T47D (cell line): ENCODE data around the gene EFNA5.
A peak's percentile ranks its signal among the peaks of the same experiment; 100 is the strongest.

Experiments used
- DNase-seq, 2 experiments: peaks; one replicate each; pipeline versions ENCODE4 v3.0.0 to v3.0.0-alpha.2; 2011 to 2012; ENCODE audit warnings: low read depth in 1 of 2, low spot score in 1 of 2
- JUND ChIP-seq: IDR thresholded peaks from 2 replicates; pipeline ENCODE4 v1.6.1; 2012; ENCODE audit warnings: low read depth
- in situ Hi-C: cut with HindIII; loops from 2 replicates; pipeline ENCODE4 v1.10.0; 2016; ENCODE audit warnings: low sequenced_read_pairs, low pct_unique_long_range_greater_than_20kb

The EFNA5 gene

DNA sequence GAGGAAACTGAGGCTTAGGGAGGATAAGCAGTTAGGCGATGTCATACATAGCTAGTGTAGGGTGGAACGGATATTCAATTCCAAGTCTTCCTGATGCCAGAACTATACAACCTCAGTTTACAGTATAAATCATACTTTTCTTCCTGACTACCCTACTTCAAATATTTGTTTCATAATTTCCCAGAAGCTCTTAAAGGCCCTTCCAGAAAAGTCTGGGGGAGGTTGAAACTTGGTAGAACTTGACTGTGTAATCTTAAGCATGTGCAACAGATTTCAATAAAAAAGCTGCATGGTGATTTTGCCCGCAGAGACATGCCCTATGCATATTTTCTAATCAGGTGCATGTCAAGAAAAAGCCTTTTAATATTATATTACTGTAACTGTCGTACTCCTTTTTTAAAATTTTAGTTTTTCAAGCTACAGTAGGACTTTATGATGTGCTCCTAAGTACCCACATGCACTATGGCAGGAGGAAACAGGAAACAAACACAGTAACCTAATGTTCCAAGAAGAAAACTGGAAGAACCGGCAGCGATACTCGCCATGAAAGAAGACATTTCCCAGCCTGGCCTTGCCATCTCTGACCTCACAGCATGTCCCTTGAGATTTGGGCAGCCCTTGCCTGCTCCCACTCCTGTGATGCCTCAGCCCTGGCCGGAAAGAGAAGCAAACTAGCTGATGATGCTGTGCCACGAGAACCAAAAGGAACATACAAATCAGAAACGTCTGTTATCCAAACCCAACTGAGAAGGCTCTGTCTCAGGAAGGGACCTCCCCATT is 266.0 kb downstream of the EFNA5 start:
- in situ Hi-C loops = no loop called here
- no peak for TF ChIP-seq JUND
- DNase-seq = peak in 1 of 2 experiments; percentile 47

DNA sequence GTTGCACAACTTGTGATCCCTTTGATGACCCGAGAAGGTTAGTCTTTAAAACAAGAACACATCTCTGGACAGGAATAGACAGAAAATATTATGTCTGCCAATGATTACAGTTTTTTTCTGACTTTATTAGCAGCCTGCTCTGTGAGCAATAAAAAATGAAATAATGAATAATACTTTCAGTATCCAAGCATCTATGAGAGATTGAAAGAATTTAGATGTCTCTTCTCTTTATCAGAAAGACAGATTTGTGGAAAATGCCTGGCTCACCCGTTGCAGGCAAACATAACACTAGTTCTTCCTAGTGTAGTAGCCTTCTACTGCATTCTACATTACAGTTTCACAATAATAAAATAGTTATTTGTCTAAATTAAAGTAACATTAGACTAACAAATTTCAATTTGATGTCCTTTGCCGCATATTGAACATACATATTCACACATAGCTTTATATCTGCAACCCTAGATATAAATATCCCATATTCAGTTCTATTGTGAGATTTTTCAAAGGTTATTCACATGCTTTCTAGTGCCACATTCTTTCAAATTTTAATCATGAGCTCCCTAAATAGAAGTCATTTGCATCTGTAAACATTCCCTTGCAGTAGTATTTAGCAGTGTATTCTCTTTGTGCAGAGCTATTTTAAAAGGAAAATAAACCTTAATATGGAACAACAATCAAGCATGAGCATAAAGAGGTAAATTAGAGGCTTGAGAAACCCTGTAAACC is 267.3 kb downstream of the EFNA5 start:
- TF ChIP-seq JUND = no peak
- DNase-seq = no peak
- in situ Hi-C loops = no loop called here

DNA sequence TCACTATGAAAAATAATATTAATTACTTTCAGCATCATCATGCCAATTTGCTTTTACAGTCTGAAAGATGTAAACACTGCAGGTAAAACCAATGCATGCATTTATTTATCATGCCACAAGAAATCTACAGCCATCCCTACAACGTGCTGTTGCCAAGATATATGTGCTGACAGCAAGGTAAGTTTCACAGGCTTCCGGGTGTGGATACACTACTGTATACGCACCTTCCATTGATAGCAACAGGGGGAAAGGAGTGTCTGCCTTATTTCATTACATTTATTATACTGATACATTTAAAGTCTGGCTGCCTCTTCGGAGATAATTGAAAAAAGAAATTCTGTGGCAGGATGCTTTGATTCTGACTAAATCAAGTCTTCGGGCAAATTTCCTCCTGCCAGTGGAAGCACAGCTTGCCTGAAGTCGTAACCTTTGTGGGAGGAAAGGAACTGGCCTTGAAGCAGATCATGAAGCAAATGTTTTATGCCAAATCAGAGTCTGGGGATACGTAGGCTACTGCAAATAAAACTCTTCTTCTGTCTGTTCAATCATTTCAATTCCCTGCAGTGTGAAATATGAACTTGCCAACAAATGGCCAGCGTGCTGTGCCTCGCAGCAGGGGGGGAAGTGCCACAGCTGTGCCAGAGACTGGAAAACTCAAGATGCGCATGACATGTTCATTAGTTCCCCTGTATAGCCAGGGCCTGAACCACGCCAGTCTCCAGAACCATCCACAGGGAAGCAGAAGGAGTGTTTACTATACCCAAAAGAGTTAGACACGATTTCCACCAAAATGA is 268.1 kb downstream of the EFNA5 start:
- in situ Hi-C loops = no loop called here
- no peak for DNase-seq

DNA sequence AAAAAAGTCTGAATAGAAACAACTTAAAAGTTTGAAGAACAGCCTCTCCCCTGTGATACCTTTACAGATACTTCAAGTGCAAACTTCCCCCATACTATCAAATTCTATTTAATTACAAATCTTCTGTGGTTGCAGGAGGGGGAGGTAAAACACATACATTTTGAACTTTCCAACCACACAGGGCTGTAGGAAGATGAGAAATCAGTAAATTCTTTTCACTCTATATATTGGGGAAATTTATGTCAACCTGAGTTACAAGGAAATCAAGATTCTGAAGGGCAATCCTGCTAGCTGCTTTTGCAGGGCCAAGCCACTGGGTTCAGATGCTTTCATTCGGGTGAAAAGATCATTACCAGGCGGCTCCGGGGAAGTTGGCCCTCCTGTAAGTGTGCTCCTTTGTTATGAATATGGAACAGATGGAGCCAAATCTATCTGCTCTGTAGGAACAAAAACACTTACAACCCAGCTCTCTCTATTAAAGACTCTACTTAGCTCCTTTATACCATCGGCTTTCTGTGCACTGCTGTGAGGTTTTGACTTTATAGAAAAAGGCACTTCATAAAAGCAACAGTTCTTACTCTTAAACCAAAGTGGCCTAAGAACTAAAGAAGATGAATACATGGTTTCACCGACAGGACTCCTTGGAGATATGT is 269.1 kb downstream of the EFNA5 start:
- in situ Hi-C loops = no loop called here
- DNase-seq = no peak
- no peak for TF ChIP-seq JUND

More for the DNA sequence above, 268.1 kb downstream of the EFNA5 start:
- no peak for TF ChIP-seq JUND

DNA sequence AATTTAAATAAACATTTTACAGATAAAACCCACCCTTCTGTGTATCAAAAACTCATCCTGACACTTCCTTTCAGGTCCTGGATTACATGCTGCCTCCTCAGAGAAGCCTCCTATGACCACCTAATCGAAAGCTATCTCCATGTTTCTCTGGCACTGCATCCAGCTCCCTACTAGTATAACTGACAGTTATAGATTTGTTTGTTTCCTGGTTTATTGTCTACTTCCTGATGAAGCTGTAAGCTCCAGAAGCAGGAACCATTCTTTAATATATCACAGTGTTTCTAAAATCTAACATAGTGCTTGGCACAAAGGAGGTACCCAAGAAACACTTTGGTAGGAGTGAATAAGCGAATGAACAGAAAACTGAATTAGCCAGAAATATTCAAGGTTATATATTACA is 270.4 kb downstream of the EFNA5 start:
- DNase-seq = no peak
- no peak for TF ChIP-seq JUND
- in situ Hi-C loops = no loop called here

DNA sequence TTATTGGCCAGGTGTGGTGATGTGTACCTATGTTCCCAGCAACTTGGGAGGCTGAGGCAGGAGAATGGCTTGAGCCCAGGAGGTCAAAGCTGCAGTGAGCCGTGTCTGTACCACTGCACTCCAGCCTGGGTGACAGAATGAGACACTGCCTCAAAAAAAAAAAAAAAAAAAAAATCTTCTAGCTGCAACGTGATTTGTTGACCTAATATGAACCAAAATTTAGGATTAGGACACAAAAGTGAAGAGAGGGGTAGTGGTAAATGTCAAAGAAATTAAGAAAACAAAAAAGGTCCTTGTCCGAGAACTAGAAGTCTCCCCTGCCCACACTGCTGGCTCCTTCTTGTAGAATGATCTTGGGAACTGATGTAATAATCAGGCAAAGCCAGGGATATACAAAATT is 272.0 kb downstream of the EFNA5 start:
- in situ Hi-C loops = no loop called here
- no peak for TF ChIP-seq JUND
- DNase-seq = no peak

DNA sequence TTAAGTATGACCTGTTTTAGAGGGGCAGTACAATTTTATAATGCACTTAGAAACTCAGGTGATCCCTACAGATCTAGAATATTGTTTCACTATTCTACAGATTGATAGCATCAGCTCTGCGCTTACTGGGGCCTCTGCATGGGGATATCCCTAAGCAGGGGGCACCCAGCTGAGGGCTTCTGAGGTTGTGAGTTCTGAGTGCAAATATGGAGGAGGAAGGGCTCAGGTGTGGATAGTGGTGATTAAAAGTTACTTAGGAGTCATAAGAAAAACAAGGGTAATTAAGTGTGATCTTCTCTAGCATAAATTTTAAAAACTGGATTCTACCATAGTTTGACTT is 274.4 kb downstream of the EFNA5 start:
- no peak for DNase-seq
- no peak for TF ChIP-seq JUND
- in situ Hi-C loops = no loop called here

DNA sequence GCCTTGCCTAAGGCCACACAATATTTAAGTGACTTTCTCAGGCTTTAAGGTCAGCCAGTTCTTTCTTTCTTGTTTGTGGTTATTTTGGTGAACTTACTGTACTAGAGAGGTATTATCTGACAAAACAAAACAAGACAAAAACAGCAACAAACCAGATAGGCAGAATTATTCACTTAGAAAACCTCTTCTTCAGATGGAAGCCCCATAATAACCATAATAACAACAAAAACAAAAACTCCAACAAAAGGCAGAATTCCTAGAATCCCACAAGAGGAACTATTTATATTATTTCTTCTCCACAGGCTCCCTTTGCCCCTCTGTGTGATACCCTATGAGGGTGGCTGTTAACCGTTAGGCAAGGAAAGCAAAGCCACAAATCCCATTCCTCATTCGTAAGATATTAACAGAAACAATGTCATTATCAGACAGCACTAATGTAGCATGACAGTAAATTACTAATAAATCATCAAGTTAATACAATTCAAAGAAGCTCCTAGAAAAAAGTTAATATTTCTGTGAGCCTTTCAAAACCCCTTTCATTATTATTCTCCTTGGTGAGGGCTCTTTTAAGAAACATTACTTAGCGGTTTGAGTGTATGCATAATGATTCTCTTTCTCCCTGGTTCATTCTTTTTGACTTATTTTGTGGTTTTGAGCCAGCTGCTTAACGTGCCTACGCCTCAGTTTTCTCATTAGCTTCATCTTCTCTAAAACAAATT is 274.9 kb downstream of the EFNA5 start:
- no peak for TF ChIP-seq JUND
- in situ Hi-C loops = no loop called here
- DNase-seq = no peak

DNA sequence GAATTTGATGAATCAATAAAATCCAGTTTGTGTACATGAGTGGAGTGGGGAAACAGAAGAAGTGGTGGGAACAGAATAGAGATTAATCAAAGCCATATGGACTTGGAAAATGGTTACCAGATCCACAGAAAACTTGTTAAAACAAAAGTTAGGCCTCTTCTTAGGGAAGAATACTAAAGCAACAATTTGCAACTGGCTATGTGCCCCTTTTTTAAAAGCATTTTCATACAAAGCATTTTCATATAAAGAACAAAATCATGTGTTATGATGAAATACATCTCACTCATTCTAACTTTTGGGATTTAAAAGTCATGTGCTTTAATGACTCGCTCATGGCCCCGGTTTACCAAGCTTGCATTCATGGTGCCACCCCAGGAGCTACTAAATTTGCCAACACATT is 276.9 kb downstream of the EFNA5 start:
- DNase-seq = no peak
- in situ Hi-C loops = no loop called here
- TF ChIP-seq JUND = no peak

DNA sequence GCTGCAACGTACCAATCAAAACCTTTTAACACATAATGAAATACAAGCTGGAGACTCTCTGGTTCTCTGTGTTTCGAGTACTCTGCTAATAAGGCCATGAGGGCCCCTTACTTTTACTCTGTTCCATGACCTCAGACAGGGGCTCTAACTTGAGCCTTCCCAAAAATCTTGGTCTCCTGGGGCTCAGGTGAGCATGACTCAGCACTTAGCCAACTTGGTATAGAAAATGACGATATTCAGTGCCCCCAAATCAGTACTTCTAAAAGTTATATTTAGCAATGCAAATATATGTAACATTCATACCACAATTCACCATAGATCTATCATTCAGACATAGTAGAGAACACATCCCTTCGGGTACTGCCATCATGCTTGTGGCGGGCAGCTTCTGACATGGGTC is 278.9 kb downstream of the EFNA5 start:
- in situ Hi-C loops = no loop called here
- no peak for TF ChIP-seq JUND
- DNase-seq = no peak

DNA sequence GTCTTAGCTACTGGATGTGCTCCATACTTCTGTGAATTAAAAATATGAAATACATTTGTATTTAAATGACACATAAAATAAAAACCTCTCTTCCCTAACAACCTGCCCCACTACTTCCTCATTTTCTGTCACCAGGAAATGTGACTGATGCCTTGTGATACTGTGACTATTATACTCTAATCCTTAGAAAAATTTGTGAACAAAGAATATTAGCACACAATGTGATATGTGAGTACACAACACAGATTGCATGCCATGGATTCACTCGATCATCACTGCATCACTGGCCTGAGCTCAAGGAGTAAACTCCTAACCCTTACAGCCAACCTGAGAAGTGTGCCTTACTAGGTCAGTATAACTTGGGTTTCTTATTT is 281.0 kb downstream of the EFNA5 start:
- no peak for DNase-seq
- in situ Hi-C loops = no loop called here

DNA sequence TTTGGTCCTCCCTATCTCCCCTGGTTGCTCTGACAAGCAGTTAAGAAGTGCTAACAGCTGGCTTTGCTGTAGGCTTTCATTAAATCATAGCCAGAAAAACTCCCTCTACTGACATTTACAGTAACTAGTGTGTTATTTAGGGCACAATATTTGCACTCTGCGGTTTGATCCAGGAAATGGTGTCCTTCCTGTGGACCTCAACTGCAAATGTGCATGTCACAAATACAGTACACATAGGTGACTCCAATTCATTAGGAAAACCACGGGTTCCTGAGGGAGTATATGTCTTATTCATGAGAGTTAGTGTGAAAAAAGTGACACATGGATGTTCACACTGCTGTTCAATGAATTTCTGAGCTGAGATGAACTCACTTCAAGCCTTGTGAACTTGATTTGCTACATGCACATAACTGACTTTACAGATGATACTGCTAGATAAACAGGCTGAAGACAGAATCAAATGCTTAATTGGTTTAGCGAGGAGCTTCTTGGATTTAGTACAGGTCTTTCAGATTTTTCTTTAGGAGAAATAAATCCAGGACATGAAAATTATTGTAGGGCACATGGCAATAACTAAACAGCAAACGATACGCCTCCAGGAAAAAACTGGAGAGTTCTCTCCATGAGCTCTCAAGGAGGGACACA is 281.5 kb downstream of the EFNA5 start:
- DNase-seq = peak in 1 of 2 experiments; percentile 79
- TF ChIP-seq JUND = no peak
- in situ Hi-C loops = no loop called here

More for the DNA sequence above, 281.0 kb downstream of the EFNA5 start:
- no peak for TF ChIP-seq JUND
